Measurements from ENCODE around the gene LMF1. TPM values are rescaled to one million over a fixed set of nuclear protein-coding genes. Genes with fewer than 3 reads are reported as not detected.

Gene LMF1
- total and polyA plus RNA-seq, 2 of the 4 experiments (the other 2 are of a cell fraction): 7.7 to 13.1 TPM

DNA sequence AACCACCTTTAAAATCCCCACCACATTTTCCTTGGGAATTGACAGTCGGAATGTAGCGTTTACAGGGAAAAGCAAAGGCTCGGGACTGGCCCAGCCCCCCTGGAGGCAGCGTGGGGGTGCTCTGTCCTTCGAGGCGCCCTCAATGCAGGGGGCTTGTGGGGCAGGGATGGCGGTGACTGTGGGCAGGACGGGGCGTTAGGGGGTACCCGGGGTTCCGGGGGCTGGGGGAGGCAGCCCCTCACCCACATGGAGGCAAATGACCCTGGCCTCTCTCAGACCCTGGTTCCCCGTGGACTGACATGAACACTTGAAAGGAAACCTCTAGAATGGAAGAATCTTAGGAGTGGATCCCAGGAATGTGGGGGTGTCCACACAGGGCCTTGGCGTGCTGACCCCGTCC is 91.9 kb downstream of the LMF1 start:
- Histone ChIP-seq H4K20me1 (ENCODE audit: insufficient read depth, low read length) (no peaks in the 10 kb centered on the region), H3K4me2 (ENCODE audit: low read depth, low read length) (no peak overlapping the region), H3K27ac (ENCODE audit: insufficient read depth, low read length) (no peak overlapping the region), H2AFZ (replicated peaks; ENCODE audit: low read length, poor library complexity) (no peak overlapping the region), H3K9me3 (ENCODE audit: control insufficient read depth, insufficient read depth, low read length) (peaks cover 2% of the 10 kb centered on the region; the same call in 1 of the 2 replicates), H4K5ac (ENCODE audit: low read depth, low read length) (no peak overlapping the region), H2BK20ac (ENCODE audit: low read depth, low read length) (no peak overlapping the region), H3K36me3 (ENCODE audit: control insufficient read depth, insufficient read depth, low read length) (no peaks in the 10 kb centered on the region), H4K8ac (ENCODE audit: low read depth in 2 of 2, low read length in 2 of 2) (no peak overlapping the region), H3K4me3 (ENCODE audit: insufficient read depth, low read depth, low read length) (no peak overlapping the region), H3K23ac (ENCODE audit: low read depth, low read length) (no peak overlapping the region), H2BK5ac (ENCODE audit: low read depth, low read length, poor library complexity, severe bottlenecking) (no peak overlapping the region), H4K91ac (ENCODE audit: insufficient read depth, low read depth, low read length) (no peak overlapping the region), H3K9ac (ENCODE audit: low read depth, low read length) (no peak overlapping the region), H3K18ac (ENCODE audit: low read depth, low read length) (no peak overlapping the region), H3K4me1 (ENCODE audit: control insufficient read depth, insufficient read depth, low read length) (no peaks in the 10 kb centered on the region), H2AK9ac (replicated peaks; ENCODE audit: low read depth, low read length, poor library complexity) (no peak overlapping the region), H3K27me3 (ENCODE audit: control insufficient read depth, insufficient read depth, low read length) (no peaks in the 10 kb centered on the region), H3K4ac (ENCODE audit: low read depth, low read length) (no peak overlapping the region), H2BK15ac (ENCODE audit: low read depth, low read length) (no peak overlapping the region), H3K56ac (ENCODE audit: extremely low read depth, insufficient read depth, low read length) (no peak overlapping the region), H3K14ac (replicated peaks; ENCODE audit: low read depth, low read length) (no peak overlapping the region), H3K79me1 (ENCODE audit: low read depth in 1 of 2, low read length in 2 of 2) (no peaks in the 10 kb centered on the region), H2BK120ac (ENCODE audit: low read depth, low read length) (no peak overlapping the region), H3K9me1 (ENCODE audit: insufficient read depth, low read length) (no peaks in the 10 kb centered on the region), H2AK5ac (ENCODE audit: low read depth, low read length) (no peak overlapping the region)
- DNase-seq (no peak), ATAC-seq (ENCODE audit: low read depth) (no peak)
- ChIA-PET POLR2A (ENCODE audit: unreplicated experiment) (no interaction called here), CTCF (no interaction called here)
- BruUV-seq (replicated peaks): no TSS peak
- 39% methylated on average over 3 of the region's 14 CpGs; no CpG with 5 or more reads in 1 of the 2 experiments for WGBS, 2 experiments (ENCODE audit: extremely low coverage in 2 of 2, insufficient read length in 1 of 2)
- intact Hi-C loops (cut with micrococcal nuclease) (no loop called here), in situ Hi-C loops (cut with MboI; ENCODE audit: low sequenced_read_pairs) (no loop called here), dilution Hi-C loops (cut with HindIII; ENCODE audit: low sequenced_read_pairs, unreplicated experiment) (no loop called here)
- no peak for TF ChIP-seq CEBPB (IDR thresholded peaks at IDR 0.05; ENCODE audit: low read depth, low read length)
- no peak for TF ChIP-seq RAD21 (IDR thresholded peaks at IDR 0.05; ENCODE audit: low read length)
- TF ChIP-seq SMC3 (IDR thresholded peaks at IDR 0.05; ENCODE audit: low read depth, low read length): no peak
- TF ChIP-seq CHD1 (IDR thresholded peaks at IDR 0.05; ENCODE audit: low read depth, low read length): no peak
- no peak for TF ChIP-seq FOS (IDR thresholded peaks at IDR 0.05; ENCODE audit: low read depth, low read length)
- no peak for TF ChIP-seq MAZ (IDR thresholded peaks at IDR 0.05; ENCODE audit: borderline replicate concordance, low read depth, low read length)
- TF ChIP-seq, protein P1, sequence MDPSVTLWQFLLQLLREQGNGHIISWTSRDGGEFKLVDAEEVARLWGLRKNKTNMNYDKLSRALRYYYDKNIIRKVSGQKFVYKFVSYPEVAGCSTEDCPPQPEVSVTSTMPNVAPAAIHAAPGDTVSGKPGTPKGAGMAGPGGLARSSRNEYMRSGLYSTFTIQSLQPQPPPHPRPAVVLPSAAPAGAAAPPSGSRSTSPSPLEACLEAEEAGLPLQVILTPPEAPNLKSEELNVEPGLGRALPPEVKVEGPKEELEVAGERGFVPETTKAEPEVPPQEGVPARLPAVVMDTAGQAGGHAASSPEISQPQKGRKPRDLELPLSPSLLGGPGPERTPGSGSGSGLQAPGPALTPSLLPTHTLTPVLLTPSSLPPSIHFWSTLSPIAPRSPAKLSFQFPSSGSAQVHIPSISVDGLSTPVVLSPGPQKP (IDR thresholded peaks at IDR 0.05; ENCODE audit: borderline replicate concordance, low read depth, low read length): no peak
- no peak for TF ChIP-seq RFX5 (IDR thresholded peaks at IDR 0.05; ENCODE audit: low read depth, low read length)
- TF ChIP-seq, protein P2, sequence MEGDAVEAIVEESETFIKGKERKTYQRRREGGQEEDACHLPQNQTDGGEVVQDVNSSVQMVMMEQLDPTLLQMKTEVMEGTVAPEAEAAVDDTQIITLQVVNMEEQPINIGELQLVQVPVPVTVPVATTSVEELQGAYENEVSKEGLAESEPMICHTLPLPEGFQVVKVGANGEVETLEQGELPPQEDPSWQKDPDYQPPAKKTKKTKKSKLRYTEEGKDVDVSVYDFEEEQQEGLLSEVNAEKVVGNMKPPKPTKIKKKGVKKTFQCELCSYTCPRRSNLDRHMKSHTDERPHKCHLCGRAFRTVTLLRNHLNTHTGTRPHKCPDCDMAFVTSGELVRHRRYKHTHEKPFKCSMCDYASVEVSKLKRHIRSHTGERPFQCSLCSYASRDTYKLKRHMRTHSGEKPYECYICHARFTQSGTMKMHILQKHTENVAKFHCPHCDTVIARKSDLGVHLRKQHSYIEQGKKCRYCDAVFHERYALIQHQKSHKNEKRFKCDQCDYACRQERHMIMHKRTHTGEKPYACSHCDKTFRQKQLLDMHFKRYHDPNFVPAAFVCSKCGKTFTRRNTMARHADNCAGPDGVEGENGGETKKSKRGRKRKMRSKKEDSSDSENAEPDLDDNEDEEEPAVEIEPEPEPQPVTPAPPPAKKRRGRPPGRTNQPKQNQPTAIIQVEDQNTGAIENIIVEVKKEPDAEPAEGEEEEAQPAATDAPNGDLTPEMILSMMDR (conservative IDR thresholded peaks at IDR 0.05; ENCODE audit: low read depth, low read length): no peak
- TF ChIP-seq MXI1 (IDR thresholded peaks at IDR 0.05; ENCODE audit: borderline replicate concordance, low read depth, low read length): no peak
- no peak for TF ChIP-seq NFE2L2 (IDR thresholded peaks at IDR 0.05; ENCODE audit: low read depth, low read length)
- TF ChIP-seq, protein P3, sequence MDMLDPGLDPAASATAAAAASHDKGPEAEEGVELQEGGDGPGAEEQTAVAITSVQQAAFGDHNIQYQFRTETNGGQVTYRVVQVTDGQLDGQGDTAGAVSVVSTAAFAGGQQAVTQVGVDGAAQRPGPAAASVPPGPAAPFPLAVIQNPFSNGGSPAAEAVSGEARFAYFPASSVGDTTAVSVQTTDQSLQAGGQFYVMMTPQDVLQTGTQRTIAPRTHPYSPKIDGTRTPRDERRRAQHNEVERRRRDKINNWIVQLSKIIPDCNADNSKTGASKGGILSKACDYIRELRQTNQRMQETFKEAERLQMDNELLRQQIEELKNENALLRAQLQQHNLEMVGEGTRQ (IDR thresholded peaks at IDR 0.05; ENCODE audit: low read depth, low read length): no peak
- no peak for TF ChIP-seq POLR2A (IDR thresholded peaks at IDR 0.05; ENCODE audit: low read depth, low read length)
- TF ChIP-seq MAFK (IDR thresholded peaks at IDR 0.05; ENCODE audit: low read depth, low read length): no peak
- no peak for TF ChIP-seq BHLHE40 (IDR thresholded peaks at IDR 0.05; ENCODE audit: low read depth, low read length)
- TF ChIP-seq RCOR1 (IDR thresholded peaks at IDR 0.05; ENCODE audit: insufficient replicate concordance, low read length): no peak
